DND-41 (cell line): ENCODE results near the gene SHH.
A peak's percentile ranks its signal among the peaks of the same experiment; 100 is the strongest.

ENCODE experiments used
- ATAC-seq: fragments of 200-7000 bp; cut with Tn5 transposase; 3 replicates; pipeline ENCODE4 v1.9.1; 2021; ENCODE audit warnings: low read depth; ENCODE audit not compliant: insufficient read depth
- DNase-seq: peaks from one replicate; pipeline ENCODE4 v3.0.0-alpha.2; 2020
- H2AFZ ChIP-seq: 2 replicates; pipeline ENCODE4 v1.6.0; 2012; ENCODE audit warnings: low read depth, low read length
- H3K27ac ChIP-seq: 2 replicates; pipeline ENCODE4 v1.5.1; 2012; ENCODE audit warnings: low read length, inconsistent platforms
- H3K27me3 ChIP-seq: fragments of 200-600 bp; sonication (generic); 2 replicates; pipeline ENCODE4 v1.6.0; 2012; ENCODE audit warnings: low read length, mild to moderate bottlenecking, inconsistent platforms; ENCODE audit not compliant: insufficient read depth, poor library complexity
- H3K36me3 ChIP-seq: 2 replicates; pipeline ENCODE4 v1.5.1; 2012; ENCODE audit warnings: low read length, inconsistent platforms; ENCODE audit not compliant: insufficient read depth
- H3K4me1 ChIP-seq: 2 replicates; pipeline ENCODE4 v1.5.1; 2012; ENCODE audit warnings: mild to moderate bottlenecking, low read length; ENCODE audit not compliant: insufficient read depth
- H3K4me2 ChIP-seq: 2 replicates; pipeline ENCODE4 v1.6.0; 2012; ENCODE audit warnings: mild to moderate bottlenecking, moderate library complexity, low read length, inconsistent platforms; ENCODE audit not compliant: insufficient read depth
- H3K4me3 ChIP-seq, 2 experiments: fragments of 200-600 bp in 1 of 2; shearing (Covaris generic) in 1 of 2; 2 replicates each; pipeline ENCODE4 v1.5.1; 2012 to 2016; ENCODE audit warnings: inconsistent platforms in 2 of 2, low read length in 2 of 2, mild to moderate bottlenecking in 2 of 2, low read depth in 1 of 2, moderate library complexity in 1 of 2
- H3K79me2 ChIP-seq: 2 replicates; pipeline ENCODE4 v1.6.0; 2012; ENCODE audit warnings: low read length, inconsistent platforms; ENCODE audit not compliant: insufficient read depth
- H3K9ac ChIP-seq: 2 replicates; pipeline ENCODE4 v1.6.0; 2012; ENCODE audit warnings: low read depth, mild to moderate bottlenecking, inconsistent platforms, low read length, moderate library complexity
- H3K9me3 ChIP-seq: 2 replicates; pipeline ENCODE4 v1.5.1; 2012; ENCODE audit warnings: low read length, moderate library complexity, mild to moderate bottlenecking, inconsistent platforms; ENCODE audit not compliant: insufficient read depth, severe bottlenecking
- H4K20me1 ChIP-seq: 2 replicates; pipeline ENCODE4 v1.6.0; 2012; ENCODE audit warnings: low read length; ENCODE audit not compliant: insufficient read depth
- EZH2 ChIP-seq: IDR thresholded peaks from 3 replicates; pipeline ENCODE4 v1.6.1; 2012; ENCODE audit warnings: borderline replicate concordance, low read depth, mild to moderate bottlenecking, moderate library complexity, low read length, inconsistent platforms; ENCODE audit not compliant: severe bottlenecking
- TF ChIP-seq, protein P1 (sequence below): IDR thresholded peaks from 2 replicates; pipeline ENCODE4 v1.5.1; 2012; ENCODE audit warnings: borderline replicate concordance, low read length, moderate library complexity, mild to moderate bottlenecking; ENCODE audit not compliant: poor library complexity, severe bottlenecking; ENCODE audit errors: extremely low read depth

SHH gene

DNA sequence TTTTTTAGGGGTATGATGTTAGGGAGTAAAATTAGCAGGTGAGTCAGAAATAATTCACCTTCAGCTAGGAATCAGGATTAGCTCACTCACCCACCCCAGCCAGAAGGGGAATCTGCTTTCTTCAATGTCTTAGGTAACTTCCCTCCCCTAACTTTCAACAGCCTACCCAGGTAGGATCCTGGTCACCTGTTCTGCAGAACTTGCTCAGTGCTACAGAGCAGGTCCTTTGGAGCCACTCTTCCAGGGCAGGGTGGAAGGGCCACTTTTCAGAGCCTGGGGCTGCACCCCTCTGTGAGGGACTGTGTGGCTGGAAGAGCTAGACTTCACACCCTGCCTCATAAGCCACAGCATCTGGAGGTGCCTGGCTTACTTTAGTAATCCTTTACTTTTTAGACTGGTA lies 58.1 kb downstream of the SHH start:
- Histone ChIP-seq H3K4me3 (no peak overlapping the region), H2AFZ (no peak overlapping the region), H3K27ac (peak overlapping the region; percentile 68), H3K36me3 (peaks cover 85% of the 10 kb centered on the region), H3K27me3 (no peaks in the 10 kb centered on the region), H3K4me1 (peaks cover 58% of the 10 kb centered on the region), H4K20me1 (peaks cover 31% of the 10 kb centered on the region; the same call in 1 of the 2 replicates), H3K9ac (no peak overlapping the region), H3K4me2 (no peak overlapping the region), H3K9me3 (no peaks in the 10 kb centered on the region), H3K79me2 (peaks cover 100% of the 10 kb centered on the region)
- no peak for ATAC-seq
- TF ChIP-seq EZH2 = no peak
- TF ChIP-seq, protein P1, sequence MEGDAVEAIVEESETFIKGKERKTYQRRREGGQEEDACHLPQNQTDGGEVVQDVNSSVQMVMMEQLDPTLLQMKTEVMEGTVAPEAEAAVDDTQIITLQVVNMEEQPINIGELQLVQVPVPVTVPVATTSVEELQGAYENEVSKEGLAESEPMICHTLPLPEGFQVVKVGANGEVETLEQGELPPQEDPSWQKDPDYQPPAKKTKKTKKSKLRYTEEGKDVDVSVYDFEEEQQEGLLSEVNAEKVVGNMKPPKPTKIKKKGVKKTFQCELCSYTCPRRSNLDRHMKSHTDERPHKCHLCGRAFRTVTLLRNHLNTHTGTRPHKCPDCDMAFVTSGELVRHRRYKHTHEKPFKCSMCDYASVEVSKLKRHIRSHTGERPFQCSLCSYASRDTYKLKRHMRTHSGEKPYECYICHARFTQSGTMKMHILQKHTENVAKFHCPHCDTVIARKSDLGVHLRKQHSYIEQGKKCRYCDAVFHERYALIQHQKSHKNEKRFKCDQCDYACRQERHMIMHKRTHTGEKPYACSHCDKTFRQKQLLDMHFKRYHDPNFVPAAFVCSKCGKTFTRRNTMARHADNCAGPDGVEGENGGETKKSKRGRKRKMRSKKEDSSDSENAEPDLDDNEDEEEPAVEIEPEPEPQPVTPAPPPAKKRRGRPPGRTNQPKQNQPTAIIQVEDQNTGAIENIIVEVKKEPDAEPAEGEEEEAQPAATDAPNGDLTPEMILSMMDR = no peak
- DNase-seq = no peak

DNA sequence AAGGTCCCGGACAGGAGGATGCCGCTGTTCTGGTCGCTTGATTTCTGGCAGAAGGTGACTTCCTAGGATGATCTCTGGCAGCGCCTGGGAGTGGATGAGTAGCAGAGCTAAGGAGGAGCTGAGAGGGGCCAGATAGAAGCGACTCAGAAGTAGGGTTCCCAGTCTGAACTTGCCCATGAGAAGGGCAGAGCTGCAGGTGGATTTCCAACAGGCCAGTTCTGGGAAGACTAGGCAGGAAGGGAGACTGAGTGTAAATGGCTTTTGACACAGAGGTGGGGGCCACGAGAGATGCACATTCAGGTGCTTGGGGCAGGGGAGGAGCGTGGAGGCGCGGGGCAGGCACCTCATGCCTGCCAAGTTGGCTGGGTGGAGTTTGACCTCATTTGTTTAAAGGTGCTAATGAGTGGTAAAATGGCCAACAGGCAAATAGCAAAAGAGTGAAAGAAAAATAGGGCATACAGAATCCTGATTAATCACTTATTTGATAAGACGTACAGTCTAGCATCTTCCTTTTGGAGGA lies 58.8 kb downstream of the SHH start:
- Histone ChIP-seq H3K4me2 (no peak overlapping the region), H2AFZ (no peak overlapping the region), H4K20me1 (peaks cover 34% of the 10 kb centered on the region; the same call in 1 of the 2 replicates), H3K4me1 (peaks cover 59% of the 10 kb centered on the region), H3K27me3 (no peaks in the 10 kb centered on the region), H3K9me3 (no peaks in the 10 kb centered on the region), H3K79me2 (peaks cover 100% of the 10 kb centered on the region), H3K36me3 (peaks cover 87% of the 10 kb centered on the region), H3K27ac (peak overlapping the region; percentile 68), H3K4me3 (no peak overlapping the region), H3K9ac (no peak overlapping the region)
- TF ChIP-seq EZH2 = no peak
- TF ChIP-seq, protein P1 = no peak
- ATAC-seq = peak; percentile 31; the same call in 2 of the 3 replicates
- no peak for DNase-seq

DNA sequence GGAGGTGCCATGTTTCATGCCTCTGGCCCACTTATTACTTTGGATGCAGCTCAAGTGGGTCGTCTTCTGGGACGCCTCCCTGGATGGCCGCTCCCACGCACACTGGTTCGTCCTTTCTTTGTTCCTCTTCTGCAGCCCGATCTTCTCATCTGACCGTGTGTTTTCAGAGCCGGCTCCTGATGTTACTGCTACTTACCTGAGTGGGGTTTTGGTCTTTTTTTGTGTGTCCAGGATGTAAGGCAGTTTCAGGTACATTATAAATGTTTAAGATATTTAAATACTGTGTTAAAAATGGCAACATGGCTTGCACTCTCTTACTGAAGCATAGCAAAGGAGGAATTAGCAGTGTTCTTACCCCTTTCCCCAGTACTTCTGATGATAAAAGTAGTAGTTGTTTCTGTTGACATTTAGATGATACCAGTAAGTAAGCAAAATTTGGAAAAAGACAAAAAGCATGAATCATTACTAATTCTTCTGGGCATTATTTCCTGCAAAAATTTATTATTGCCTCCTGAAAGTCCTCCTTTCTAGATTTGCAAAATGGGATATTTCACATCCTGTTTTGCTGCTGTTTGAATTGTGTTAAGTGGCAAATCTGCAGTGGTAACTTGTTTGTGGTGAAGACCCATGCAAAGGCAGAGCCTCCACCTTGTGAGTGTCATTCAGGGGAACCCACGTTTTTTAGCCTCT lies 59.4 kb downstream of the SHH start:
- DNase-seq (no peak), ATAC-seq (peak; percentile 43; the same call in 2 of the 3 replicates)
- Histone ChIP-seq H3K4me3 (no peak overlapping the region), H3K4me2 (no peak overlapping the region), H3K36me3 (peaks cover 87% of the 10 kb centered on the region), H3K9ac (no peak overlapping the region), H3K4me1 (peaks cover 61% of the 10 kb centered on the region), H3K27me3 (no peaks in the 10 kb centered on the region), H4K20me1 (peaks cover 37% of the 10 kb centered on the region; the same call in 1 of the 2 replicates), H2AFZ (no peak overlapping the region), H3K9me3 (no peaks in the 10 kb centered on the region), H3K79me2 (peaks cover 100% of the 10 kb centered on the region), H3K27ac (peak overlapping the region; percentile 68)
- TF ChIP-seq EZH2 = no peak
- TF ChIP-seq, protein P1 = no peak
